Measurements from ENCODE around the gene RGS7. TPM values are rescaled to one million over a fixed set of nuclear protein-coding genes. Genes with fewer than 3 reads are reported as not detected.

The RGS7 gene
- total and polyA plus RNA-seq, 2 of the 8 experiments (the other 6 are each of a cell fraction or from before 2014, with no cell fraction given): 1.6 to 3.0 TPM

- no peak overlapping the region for H2BK12ac ChIP-seq (ENCODE audit: low read depth, low read length)
- 95% methylated on average over 5 of the region's 5 CpGs; no CpG with 5 or more reads in 1 of the 2 experiments for whole genome bisulfite sequencing, 2 experiments (ENCODE audit: extremely low coverage in 1 of 2, insufficient coverage in 1 of 2, insufficient read length in 1 of 2, insufficient replicate concordance in 2 of 2, low coverage in 1 of 2, low lambda C conversion rate in 2 of 2, missing lambda C conversion rate in 1 of 2)
- FAIRE-seq: no peak
- TF ChIP-seq EGR1 (IDR thresholded peaks at IDR 0.05; ENCODE audit: borderline replicate concordance, low read depth, low read length): no peak
- no peak for TF ChIP-seq BCL11A (IDR thresholded peaks at IDR 0.05; ENCODE audit: low read depth in 2 of 2, low read length in 2 of 2)
- no peak for TF ChIP-seq E2F6 (IDR thresholded peaks at IDR 0.05)
- TF ChIP-seq KDM1A (IDR thresholded peaks at IDR 0.05; ENCODE audit: borderline replicate concordance, low read length): no peak
- TF ChIP-seq TBP (IDR thresholded peaks at IDR 0.05; ENCODE audit: low read depth, low read length): no peak
- TF ChIP-seq CBX8 (IDR thresholded peaks at IDR 0.05; ENCODE audit: borderline replicate concordance, low read depth, low read length): no peak
- no peak for TF ChIP-seq RXRA (IDR thresholded peaks at IDR 0.05; ENCODE audit: insufficient read depth, low read depth, low read length)
- no peak for TF ChIP-seq SAP30 (IDR thresholded peaks at IDR 0.05; ENCODE audit: insufficient read depth, insufficient replicate concordance, low read length)
- no peak for TF ChIP-seq SIX5 (IDR thresholded peaks at IDR 0.05; ENCODE audit: low read depth, low read length)
- no peak for TF ChIP-seq SIN3A (conservative IDR thresholded peaks at IDR 0.05 in 1 of 2, IDR thresholded peaks at IDR 0.05 in 1 of 2; ENCODE audit: low read depth in 1 of 2, low read length in 2 of 2)
- no peak for TF ChIP-seq CEBPB (IDR thresholded peaks at IDR 0.05; ENCODE audit: low read depth, low read length)
- TF ChIP-seq NANOG (IDR thresholded peaks at IDR 0.05; ENCODE audit: insufficient read depth, low read depth, low read length, poor library complexity, severe bottlenecking): no peak
- TF ChIP-seq SP1 (IDR thresholded peaks at IDR 0.05; ENCODE audit: low read depth, low read length): no peak
These were observed 225.3 kb downstream of the RGS7 start for GRCh38 chr1:241131636-241132194.

More at GRCh38 chr1:241131636-241132194, 225.3 kb downstream of the RGS7 start:
- Histone ChIP-seq H3K4ac (replicated peaks; ENCODE audit: insufficient read length, low read depth, low read length) (no peak overlapping the region), H3K79me2 (ENCODE audit: control insufficient read depth in 1 of 2, insufficient read depth in 2 of 2, low read length in 2 of 2) (no peaks in the 10 kb centered on the region), H3K4me2 (ENCODE audit: insufficient read depth in 1 of 2, low read depth in 2 of 2, low read length in 2 of 2) (no peak overlapping the region), H3K9ac (replicated peaks in 1 of 4; ENCODE audit: extremely low read depth in 1 of 4, low read depth in 3 of 4, low read length in 3 of 4) (no peak overlapping the region), H3K27me3 (replicated peaks in 1 of 4; ENCODE audit: control insufficient read depth in 3 of 4, extremely low read depth in 1 of 4, insufficient read depth in 3 of 4, low read length in 3 of 4) (no peaks in the 10 kb centered on the region), H2BK120ac (replicated peaks; ENCODE audit: low read depth, low read length) (no peak overlapping the region), H4K20me1 (replicated peaks in 1 of 2; ENCODE audit: control insufficient read depth in 1 of 2, insufficient read depth in 2 of 2, low read length in 2 of 2) (no peaks in the 10 kb centered on the region), H2BK20ac (ENCODE audit: low read length) (no peak overlapping the region), H2AFZ (ENCODE audit: low read length) (no peak overlapping the region), H3K23me2 (ENCODE audit: low read depth, low read length) (no peaks in the 10 kb centered on the region), H4K5ac (ENCODE audit: insufficient read length, low read depth, low read length) (no peak overlapping the region), H3K4me3 (ENCODE audit: extremely low read depth in 1 of 4, insufficient read depth in 2 of 4, low read depth in 3 of 4, low read length in 4 of 4) (no peak overlapping the region), H4K91ac (replicated peaks; ENCODE audit: insufficient read length, low read length) (no peak overlapping the region), H3K9me3 (ENCODE audit: insufficient read depth in 2 of 2, low read depth in 1 of 2, low read length in 1 of 2) (no peaks in the 10 kb centered on the region), H3K18ac (ENCODE audit: extremely low read depth, low read length) (no peak overlapping the region), H3K14ac (ENCODE audit: insufficient read length) (no peak overlapping the region), H4K8ac (ENCODE audit: extremely low read depth, insufficient read depth, low read length) (no peak overlapping the region), H2AK5ac (ENCODE audit: low read depth, low read length) (no peak overlapping the region), H2BK15ac (ENCODE audit: low read length) (no peak overlapping the region), H3K56ac (replicated peaks; ENCODE audit: insufficient read length, low read depth, low read length) (no peak overlapping the region), H3K27ac (ENCODE audit: low read depth, low read length) (no peak overlapping the region), H2BK5ac (ENCODE audit: low read depth, low read length) (no peak overlapping the region), H3K4me1 (replicated peaks in 1 of 4; ENCODE audit: control insufficient read depth in 3 of 4, insufficient read depth in 4 of 4, low read length in 3 of 4) (peaks cover 0 to 3% (median 1%) of the 10 kb centered on the region in 4 experiments; a peak in 2 of 7 replicates), H3K23ac (ENCODE audit: insufficient read length) (no peak overlapping the region), H3K36me3 (ENCODE audit: control insufficient read depth in 2 of 4, insufficient read depth in 4 of 4, low read length in 3 of 4) (no peaks in the 10 kb centered on the region), H3K79me1 (ENCODE audit: low read depth, low read length) (no peaks in the 10 kb centered on the region)
- CTCF ChIA-PET (ENCODE audit: partially characterized antibody): no interaction called here
- no peak for DNase-seq (ENCODE audit: low read depth in 1 of 2, low spot score in 2 of 2)
- POLR2A ChIA-PET (ENCODE audit: partially characterized antibody): interaction anchor here (0.7 kb wide), 1 partner anchor 247 kb away, joined by 3 read pairs; no protein-coding TSS in a partner anchor
